Activated CD4-positive, alpha-beta T cell treated with anti-CD3 and anti-CD28 coated beads for 36 hours (primary cell): Measurements from ENCODE around the gene DGAT2L6. TPM values are rescaled to one million over a fixed set of nuclear protein-coding genes. Genes with fewer than 3 reads are reported as not detected.

Source experiments
- ATAC-seq: fragments of 200-7000 bp; cut with Tn5 transposase; one replicate; pipeline ENCODE4 v1.10.0; 2021; ENCODE audit warnings: mild to moderate bottlenecking, moderate library complexity
- CTCF ChIA-PET: fragments of 350-600 bp; sonication (Branson Sonifier 250); formaldehyde crosslinking; loops from one replicate; lab custom pipeline; 2021; ENCODE audit warnings: antibody characterized with exemption; lab: Charles Lee
- POLR2A ChIA-PET: fragments of 350-600 bp; sonication (Branson Sonifier 250); formaldehyde crosslinking; loops from one replicate; lab custom pipeline; 2021; ENCODE audit warnings: antibody characterized with exemption, inconsistent platforms; lab: Charles Lee
- DNase-seq: peaks from one replicate; pipeline ENCODE4 v3.0.0-alpha.2; 2020
- H3K27ac Mint-ChIP-seq: one replicate; pipeline ENCODE4 v1.8.0; 2021; ENCODE audit warnings: mixed read lengths
- H3K27me3 Mint-ChIP-seq: one replicate; pipeline ENCODE4 v1.8.0; 2021; ENCODE audit warnings: mixed read lengths
- H3K36me3 Mint-ChIP-seq: one replicate; pipeline ENCODE4 v1.8.0; 2021; ENCODE audit warnings: low read depth, mixed read lengths
- H3K4me1 Mint-ChIP-seq: one replicate; pipeline ENCODE4 v1.8.0; 2021; ENCODE audit warnings: mixed read lengths
- H3K4me3 Mint-ChIP-seq: one replicate; pipeline ENCODE4 v1.8.0; 2021; ENCODE audit warnings: mild to moderate bottlenecking, moderate library complexity, mixed read lengths
- H3K9me3 Mint-ChIP-seq: one replicate; pipeline ENCODE4 v1.8.0; 2021; ENCODE audit warnings: low read depth, mixed read lengths
- intact Hi-C, 2 experiments: fragments of 100-400 bp; cut with DNase I in 1 of 2; cut with micrococcal nuclease in 1 of 2; formaldehyde crosslinking; loops; one replicate each; pipeline versions ENCODE4 v1.14.2 to v1.15.1; 2022 to 2024; cut with DNase I, micrococcal nuclease
- total RNA-seq, 2 experiments: library from RNA; stranded (reverse); gene quantifications; one replicate each; pipeline ENCODE4 v1.2.3, GENCODE V29; 2021

Gene DGAT2L6
- total RNA-seq, 2 experiments from 2014 or later, result not detected

- ChIA-PET CTCF (interaction anchor here (0.6 kb wide), 1 partner anchor 146 kb away, joined by 5 read pairs; no protein-coding TSS in a partner anchor), POLR2A (interaction anchor here (0.6 kb wide), 1 partner anchor 26 kb away, joined by 3 read pairs; no protein-coding TSS in a partner anchor)
- DNase-seq, result peak; percentile 55
- peak overlapping the region; percentile 85 for H3K27ac Mint-ChIP-seq
- peak; percentile 98 for ATAC-seq
- H3K4me1 Mint-ChIP-seq, result peaks cover 14% of the 10 kb centered on the region
- peaks cover 18% of the 10 kb centered on the region for H3K36me3 Mint-ChIP-seq
- no peak overlapping the region for H3K4me3 Mint-ChIP-seq
- no peaks in the 10 kb centered on the region for H3K27me3 Mint-ChIP-seq
- H3K9me3 Mint-ChIP-seq, result no peaks in the 10 kb centered on the region
- intact Hi-C loops, result loop anchor here in 1 of 2 experiments (1.0 kb wide), 1 partner anchor 34 kb away; the partner anchor contains the start of gene IGBP1
These were observed 10.4 kb upstream of the DGAT2L6 start for GRCh38 chrX:70166601-70167590.

GRCh38 chrX:70168238-70169188 is 8.8 kb upstream of the DGAT2L6 start:
- no peaks in the 10 kb centered on the region for H3K9me3 Mint-ChIP-seq
- intact Hi-C loops, result no loop called here
- no peak for DNase-seq
- H3K4me3 Mint-ChIP-seq, result no peak overlapping the region
- ATAC-seq, result no peak
- peaks cover 18% of the 10 kb centered on the region for H3K36me3 Mint-ChIP-seq
- H3K27me3 Mint-ChIP-seq, result peaks cover 3% of the 10 kb centered on the region
- peaks cover 14% of the 10 kb centered on the region for H3K4me1 Mint-ChIP-seq
- ChIA-PET CTCF (interaction anchor here (0.9 kb wide), 1 partner anchor 35 kb away, joined by 4 read pairs; the partner anchor contains the start of gene IGBP1), POLR2A (interaction anchor here (0.6 to 0.8 kb wide), 2 partner anchors 161 to 748 kb away, joined by 3 to 4 read pairs; no protein-coding TSS in a partner anchor)
- no peak overlapping the region for H3K27ac Mint-ChIP-seq

- peaks cover 3% of the 10 kb centered on the region for H3K27me3 Mint-ChIP-seq
- POLR2A ChIA-PET, result interaction anchor here (0.8 kb wide), 1 partner anchor 747 kb away, joined by 3 read pairs; no protein-coding TSS in a partner anchor
These were observed 8.0 kb upstream of the DGAT2L6 start for GRCh38 chrX:70169281-70169680.

GRCh38 chrX:70171624-70172023 is 5.7 kb upstream of the DGAT2L6 start:
- Mint-ChIP-seq H3K4me3 (no peak overlapping the region), H3K4me1 (peaks cover 18% of the 10 kb centered on the region), H3K36me3 (peaks cover 2% of the 10 kb centered on the region), H3K27ac (no peak overlapping the region), H3K27me3 (peaks cover 3% of the 10 kb centered on the region), H3K9me3 (no peaks in the 10 kb centered on the region)
- CTCF ChIA-PET, result interaction anchor here (0.7 kb wide), 1 partner anchor 31 kb away, joined by 4 read pairs; no protein-coding TSS in a partner anchor
- no peak for ATAC-seq
- no peak for DNase-seq
- intact Hi-C loops, result no loop called here
- POLR2A ChIA-PET, result no interaction called here

More at GRCh38 chrX:70169281-70169680, 8.0 kb upstream of the DGAT2L6 start:
- H3K4me3 Mint-ChIP-seq, result no peak overlapping the region
- H3K36me3 Mint-ChIP-seq, result peaks cover 15% of the 10 kb centered on the region
- H3K9me3 Mint-ChIP-seq, result no peaks in the 10 kb centered on the region
- CTCF ChIA-PET, result no interaction called here
- DNase-seq (no peak), ATAC-seq (no peak)
- no peak overlapping the region for H3K27ac Mint-ChIP-seq
- intact Hi-C loops, result no loop called here
- peaks cover 17% of the 10 kb centered on the region for H3K4me1 Mint-ChIP-seq

GRCh38 chrX:70172221-70172620 is 5.1 kb upstream of the DGAT2L6 start:
- no peak for ATAC-seq
- intact Hi-C loops, result no loop called here
- Mint-ChIP-seq H3K27me3 (peaks cover 3% of the 10 kb centered on the region), H3K4me1 (peaks cover 15% of the 10 kb centered on the region), H3K4me3 (no peak overlapping the region), H3K9me3 (no peaks in the 10 kb centered on the region), H3K27ac (no peak overlapping the region), H3K36me3 (no peaks in the 10 kb centered on the region)
- ChIA-PET POLR2A (no interaction called here), CTCF (no interaction called here)
- no peak for DNase-seq

GRCh38 chrX:70172964-70173363 is 4.3 kb upstream of the DGAT2L6 start:
- intact Hi-C loops, result no loop called here
- H3K27me3 Mint-ChIP-seq, result peaks cover 3% of the 10 kb centered on the region
- H3K4me3 Mint-ChIP-seq, result no peak overlapping the region
- ATAC-seq (no peak), DNase-seq (no peak)
- ChIA-PET CTCF (no interaction called here), POLR2A (no interaction called here)
- H3K9me3 Mint-ChIP-seq, result no peaks in the 10 kb centered on the region
- H3K27ac Mint-ChIP-seq, result no peak overlapping the region
- H3K4me1 Mint-ChIP-seq, result peaks cover 10% of the 10 kb centered on the region
- no peaks in the 10 kb centered on the region for H3K36me3 Mint-ChIP-seq

- ChIA-PET POLR2A (interaction anchor here (1.1 kb wide), 1 partner anchor 41 kb away, joined by 5 read pairs; the partner anchor contains the start of gene IGBP1), CTCF (interaction anchor here (0.6 to 0.8 kb wide), 2 partner anchors 143 to 1731 kb away, joined by 4 to 5 read pairs; no protein-coding TSS in a partner anchor)
- Mint-ChIP-seq H3K27ac (no peak overlapping the region), H3K27me3 (peaks cover 3% of the 10 kb centered on the region), H3K9me3 (no peaks in the 10 kb centered on the region), H3K4me1 (peaks cover 10% of the 10 kb centered on the region), H3K36me3 (no peaks in the 10 kb centered on the region), H3K4me3 (no peak overlapping the region)
- ATAC-seq (no peak), DNase-seq (no peak)
- intact Hi-C loops, result loop anchor here in 1 of 2 experiments (1.0 kb wide), 2 partner anchors 41 to 79 kb away; partner anchors contain the start of gene IGBP1
These were observed 2.5 kb upstream of the DGAT2L6 start for GRCh38 chrX:70174754-70175153.

- Mint-ChIP-seq H3K9me3 (no peaks in the 10 kb centered on the region), H3K27me3 (peaks cover 3% of the 10 kb centered on the region), H3K4me3 (no peak overlapping the region), H3K4me1 (peaks cover 10% of the 10 kb centered on the region), H3K36me3 (no peaks in the 10 kb centered on the region), H3K27ac (no peak overlapping the region)
- CTCF ChIA-PET, result no interaction called here
- POLR2A ChIA-PET, result no interaction called here
- ATAC-seq (no peak), DNase-seq (no peak)
- intact Hi-C loops, result no loop called here
These were observed 1.9 kb upstream of the DGAT2L6 start for GRCh38 chrX:70175338-70175737.

- Mint-ChIP-seq H3K27me3 (peaks cover 4% of the 10 kb centered on the region), H3K4me3 (no peak overlapping the region), H3K9me3 (no peaks in the 10 kb centered on the region), H3K36me3 (no peaks in the 10 kb centered on the region), H3K4me1 (no peaks in the 10 kb centered on the region), H3K27ac (no peak overlapping the region)
- POLR2A ChIA-PET, result no interaction called here
- intact Hi-C loops, result no loop called here
- CTCF ChIA-PET, result interaction anchor here (0.5 kb wide), 1 partner anchor 103 kb away, joined by 3 read pairs; no protein-coding TSS in a partner anchor
- ATAC-seq, result no peak
- no peak for DNase-seq
These were observed 5.8 kb downstream of the DGAT2L6 start for GRCh38 chrX:70183091-70183490.

GRCh38 chrX:70190225-70190624 is 12.9 kb downstream of the DGAT2L6 start:
- intact Hi-C loops, result loop anchor here in 1 of 2 experiments (10.0 kb wide), 1 partner anchor 475 kb away; no protein-coding TSS in a partner anchor
- DNase-seq (no peak), ATAC-seq (no peak)
- peaks cover 4% of the 10 kb centered on the region for H3K27me3 Mint-ChIP-seq
- no peaks in the 10 kb centered on the region for H3K36me3 Mint-ChIP-seq
- no peak overlapping the region for H3K27ac Mint-ChIP-seq
- H3K4me3 Mint-ChIP-seq, result no peak overlapping the region
- peaks cover 6% of the 10 kb centered on the region for H3K9me3 Mint-ChIP-seq
- H3K4me1 Mint-ChIP-seq, result no peaks in the 10 kb centered on the region
- POLR2A ChIA-PET, result no interaction called here
- CTCF ChIA-PET, result no interaction called here
